HepG2 (cell line): ENCODE measurements around the gene NBEAL2. TPM values are rescaled to one million over a fixed set of nuclear protein-coding genes. Genes with fewer than 3 reads are reported as not detected.
A peak's percentile ranks its signal among the peaks of the same experiment; 100 is the strongest.

Experiments used
- ATAC-seq: fragments of 200-7000 bp; cut with Tn5 transposase; 3 replicates; pipeline ENCODE4 v1.9.1; 2020; ENCODE audit warnings: mild to moderate bottlenecking, moderate library complexity
- BruUV-seq: library from RNA; stranded (reverse); fragments of 400-500 nt; replicated peaks from 2 replicates; lab custom pipeline; 2021; lab: Mats Ljungman, UMichigan
- CTCF ChIA-PET: fragments of 300-600 bp; formaldehyde crosslinking; extraction: SDS; loops from one replicate; lab custom pipeline; 2021; ENCODE audit warnings: low total read pairs, inconsistent platforms, low intra/inter-chr PET ratio; lab: Yijun Ruan, JAX
- POLR2A ChIA-PET: fragments of 350-600 bp; sonication (Branson Sonifier 250); formaldehyde crosslinking; loops from one replicate; lab custom pipeline; 2020; ENCODE audit warnings: antibody characterized with exemption, inconsistent platforms; lab: Yijun Ruan, JAX
- DNase-seq: peaks from one replicate; pipeline ENCODE4 v3.0.0-alpha.2; 2015; ENCODE audit warnings: low spot score
- FAIRE-seq: peaks from 3 replicates; lab custom pipeline; 2011; peaks lifted over from hg19 to GRCh38; lab: Jason Lieb, UNC
- H2AFZ ChIP-seq: one replicate; pipeline ENCODE4 v1.6.1; 2011; ENCODE audit warnings: low read length, inconsistent platforms
- H3K27ac ChIP-seq: fragments of 300-600 bp; 3 replicates; pipeline ENCODE4 v1.8.0; 2011; ENCODE audit warnings: mixed run types, mild to moderate bottlenecking, mixed read lengths, low read length, inconsistent platforms; ENCODE audit not compliant: insufficient read depth; ENCODE audit errors: extremely low read length
- H3K27me3 ChIP-seq, 2 experiments: fragments of 200-600 bp in 1 of 2; 2 replicates in 1 of 2; 3 replicates in 1 of 2; pipeline versions ENCODE4 v1.6.0 to v1.8.0; 2011; ENCODE audit warnings: low read length in 2 of 2, mild to moderate bottlenecking in 2 of 2, moderate library complexity in 2 of 2, inconsistent platforms in 1 of 2; ENCODE audit not compliant: insufficient read depth in 2 of 2, control insufficient read depth in 1 of 2
- H3K36me3 ChIP-seq, 2 experiments: fragments of 200-600 bp in 1 of 2; replicated peaks in 1 of 2; 2 replicates in 1 of 2; 3 replicates in 1 of 2; pipeline versions ENCODE4 v1.5.1 to v1.8.0; 2011; ENCODE audit warnings: low read length in 2 of 2, inconsistent platforms in 1 of 2; ENCODE audit not compliant: insufficient read depth in 2 of 2, control insufficient read depth in 1 of 2
- H3K4me1 ChIP-seq: 2 replicates; pipeline ENCODE4 v1.5.1; 2012; ENCODE audit warnings: low read length, inconsistent platforms; ENCODE audit not compliant: insufficient read depth
- H3K4me2 ChIP-seq: 2 replicates; pipeline ENCODE4 v1.6.0; 2011; ENCODE audit warnings: low read depth, low read length, inconsistent platforms
- H3K4me3 ChIP-seq, 3 experiments: fragments of 200-600 bp in 1 of 3; sonication (generic), shearing (Covaris generic) in 1 of 3; replicated peaks in 1 of 3; 2 replicates each; pipeline ENCODE4 v1.5.1; 2011 to 2016; ENCODE audit warnings: low read length in 3 of 3, inconsistent platforms in 2 of 3, low read depth in 2 of 3, mild to moderate bottlenecking in 2 of 3, control low read depth in 1 of 3, mixed read lengths in 1 of 3; ENCODE audit not compliant: insufficient read depth in 1 of 3
- H3K79me2 ChIP-seq: one replicate; pipeline ENCODE4 v1.6.1; 2011; ENCODE audit warnings: low read length, inconsistent platforms; ENCODE audit not compliant: insufficient read depth
- H3K9ac ChIP-seq: 2 replicates; pipeline ENCODE4 v1.6.0; 2011; ENCODE audit warnings: mild to moderate bottlenecking, low read depth, low read length, inconsistent platforms; ENCODE audit not compliant: insufficient read depth
- H3K9me3 ChIP-seq: 2 replicates; pipeline ENCODE4 v1.5.1; 2012; ENCODE audit warnings: mild to moderate bottlenecking, low read length
- H4K20me1 ChIP-seq: 2 replicates; pipeline ENCODE4 v1.6.0; 2011; ENCODE audit warnings: inconsistent platforms, mild to moderate bottlenecking, low read length, moderate library complexity; ENCODE audit not compliant: insufficient read depth
- AGO2 ChIP-seq: fragments of 200-400 bp; formaldehyde crosslinking; optimal IDR thresholded peaks from 2 replicates; pipeline ENCODE3; 2017; ENCODE audit warnings: mild to moderate bottlenecking, low read depth, low read length, moderate library complexity
- IRF9 ChIP-seq: sonication (generic); formaldehyde crosslinking; IDR thresholded peaks from 2 replicates; pipeline ENCODE4 v1.8.0; 2022; ENCODE audit warnings: missing genetic modification reagents, mild to moderate bottlenecking, borderline replicate concordance
- MLXIP ChIP-seq: sonication (generic); formaldehyde crosslinking; IDR thresholded peaks from 2 replicates; pipeline ENCODE4 v1.9.0; 2021; ENCODE audit warnings: missing genetic modification reagents, borderline replicate concordance
- RFXAP ChIP-seq: sonication (generic); formaldehyde crosslinking; IDR thresholded peaks from 2 replicates; pipeline ENCODE4 v1.4.0; 2020; ENCODE audit warnings: missing genetic modification reagents, borderline replicate concordance
- TOPORS ChIP-seq: sonication (generic); formaldehyde crosslinking; IDR thresholded peaks from 2 replicates; pipeline ENCODE4 v1.8.0; 2023; ENCODE audit warnings: mild to moderate bottlenecking, missing genetic modification reagents
- TRIM24 ChIP-seq: sonication (generic); formaldehyde crosslinking; IDR thresholded peaks from 2 replicates; pipeline ENCODE4 v1.8.0; 2022; ENCODE audit warnings: mild to moderate bottlenecking, missing genetic modification reagents
- ZMYM3 ChIP-seq: sonication (generic); formaldehyde crosslinking; IDR thresholded peaks from 2 replicates; pipeline ENCODE4 v1.5.1; 2020; ENCODE audit warnings: mild to moderate bottlenecking, missing genetic modification reagents
- ZNF292 ChIP-seq: sonication (generic); formaldehyde crosslinking; IDR thresholded peaks from 2 replicates; pipeline ENCODE4 v1.8.1; 2022; ENCODE audit warnings: mild to moderate bottlenecking, low read depth, missing genetic modification reagents, borderline replicate concordance
- ZNF616 ChIP-seq: sonication (generic); formaldehyde crosslinking; IDR thresholded peaks from 2 replicates; pipeline ENCODE4 v1.5.0; 2020; ENCODE audit warnings: low read depth, mild to moderate bottlenecking, missing genetic modification reagents
- ZNF776 ChIP-seq: sonication (generic); formaldehyde crosslinking; IDR thresholded peaks from 2 replicates; pipeline ENCODE4 v1.4.0; 2020; ENCODE audit warnings: mild to moderate bottlenecking, missing genetic modification reagents
- WGBS: methylation state at CpG from one replicate; pipeline ENCODE4 v1.1.6; 2017; ENCODE audit warnings: low lambda C conversion rate; 5-methylcytosine and 5-hydroxymethylcytosine counted together
- in situ Hi-C: cut with HindIII; loops from 2 replicates; pipeline ENCODE4 v1.10.0; 2017; ENCODE audit warnings: low pct_unique_long_range_greater_than_20kb; ENCODE audit not compliant: extremely low pct_ligation_motif_present
- intact Hi-C: fragments of 100-400 bp; cut with micrococcal nuclease; formaldehyde crosslinking; loops from one replicate; pipeline ENCODE4 v1.10.0; 2022; ENCODE audit not compliant: unreplicated experiment
- polyA plus RNA-seq, 8 experiments: library from polyadenylated mRNA; depleted of rRNA in 3 of 8; stranded (reverse) in 7 of 8; unstranded in 1 of 8; fragments of >200 nt; fragmentation: Illumina TruSeq in 4 of 8; extraction: Trizol in 4 of 8; gene quantifications; 2 replicates each; pipeline versions ENCODE4 v1.2.1 to v1.2.3, GENCODE V29; 2011 to 2016; ENCODE audit warnings: low read depth in 4 of 8, missing spikeins in 1 of 8, mixed read lengths in 1 of 8; ENCODE audit not compliant: insufficient read depth in 1 of 8
- total RNA-seq, 5 experiments: library from RNA; depleted of rRNA; stranded (reverse); fragments of >200 nt; fragmentation: Illumina TruSeq; extraction: Trizol; gene quantifications; 2 replicates each; pipeline ENCODE4 v1.2.3, GENCODE V29; 2016; ENCODE audit warnings: low read depth in 1 of 5
- TF ChIP-seq, protein P1 (sequence below): IDR thresholded peaks from 2 replicates; pipeline ENCODE4 v1.6.1; 2016; ENCODE audit warnings: low read depth, control low read depth

NBEAL2 gene
- total and polyA plus RNA-seq, 2 of the 13 experiments (the other 11 are each of a cell fraction or from before 2014, with no cell fraction given): 9.7 to 12.4 TPM

GRCh38 chr3:46995901-46996562 lies 16.6 kb downstream of the NBEAL2 start:
- intact Hi-C loops: no loop called here

GRCh38 chr3:46996689-46997452 lies 17.4 kb downstream of the NBEAL2 start:
- Histone ChIP-seq H3K27ac (no peak overlapping the region), H2AFZ (no peak overlapping the region), H3K4me2 (no peak overlapping the region), H4K20me1 (no peaks in the 10 kb centered on the region), H3K27me3 (no peaks in the 10 kb centered on the region), H3K36me3 (peaks cover 0 to 2% of the 10 kb centered on the region in 2 experiments; a peak in 2 of 5 replicates), H3K79me2 (no peaks in the 10 kb centered on the region), H3K9me3 (no peaks in the 10 kb centered on the region), H3K4me1 (peaks cover 12% of the 10 kb centered on the region), H3K4me3 (no peak overlapping the region), H3K9ac (no peak overlapping the region)
- no peak for ATAC-seq
- WGBS: 86% methylated on average over 7 of the region's 12 CpGs
- in situ Hi-C loops (no loop called here), intact Hi-C loops (no loop called here)
- ChIA-PET CTCF (no interaction called here), POLR2A (no interaction called here)
- no TSS peak for BruUV-seq
- FAIRE-seq: no peak
- no peak for DNase-seq
- no peak for TF ChIP-seq ZNF616 (CRISPR knock-in tag)
- TF ChIP-seq MLXIP: no peak
- no peak for TF ChIP-seq TOPORS (CRISPR knock-in tag)
- no peak for TF ChIP-seq ZMYM3 (CRISPR knock-in tag)
- no peak for TF ChIP-seq ZNF776
- no peak for TF ChIP-seq ZNF292
- TF ChIP-seq RFXAP (CRISPR knock-in tag): no peak
- no peak for TF ChIP-seq TRIM24
- no peak for TF ChIP-seq IRF9

More at GRCh38 chr3:46995901-46996562, 16.6 kb downstream of the NBEAL2 start:
- FAIRE-seq (no peak), DNase-seq (no peak)
- Histone ChIP-seq H3K4me2 (no peak overlapping the region), H3K27ac (no peak overlapping the region)
- 96% methylated on average over 5 of the region's 22 CpGs for WGBS
- TF ChIP-seq, protein P1, sequence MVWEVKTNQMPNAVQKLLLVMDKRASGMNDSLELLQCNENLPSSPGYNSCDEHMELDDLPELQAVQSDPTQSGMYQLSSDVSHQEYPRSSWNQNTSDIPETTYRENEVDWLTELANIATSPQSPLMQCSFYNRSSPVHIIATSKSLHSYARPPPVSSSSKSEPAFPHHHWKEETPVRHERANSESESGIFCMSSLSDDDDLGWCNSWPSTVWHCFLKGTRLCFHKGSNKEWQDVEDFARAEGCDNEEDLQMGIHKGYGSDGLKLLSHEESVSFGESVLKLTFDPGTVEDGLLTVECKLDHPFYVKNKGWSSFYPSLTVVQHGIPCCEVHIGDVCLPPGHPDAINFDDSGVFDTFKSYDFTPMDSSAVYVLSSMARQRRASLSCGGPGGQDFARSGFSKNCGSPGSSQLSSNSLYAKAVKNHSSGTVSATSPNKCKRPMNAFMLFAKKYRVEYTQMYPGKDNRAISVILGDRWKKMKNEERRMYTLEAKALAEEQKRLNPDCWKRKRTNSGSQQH: no peak
- TF ChIP-seq AGO2: peak; percentile 50
- TF ChIP-seq, all 625 proteins: peak for 1
- ATAC-seq: no peak
- H3K27me3 ChIP-seq: no peaks in the 10 kb centered on the region
- in situ Hi-C loops: no loop called here
- no peak overlapping the region for H2AFZ ChIP-seq
- H3K4me1 ChIP-seq: peaks cover 12% of the 10 kb centered on the region
- H3K9me3 ChIP-seq: no peaks in the 10 kb centered on the region
- no peak overlapping the region for H3K9ac ChIP-seq
- no TSS peak for BruUV-seq
- H3K79me2 ChIP-seq: no peaks in the 10 kb centered on the region
- ChIA-PET POLR2A (no interaction called here), CTCF (no interaction called here)
- H3K36me3 ChIP-seq: no peaks in the 10 kb centered on the region
- H3K4me3 ChIP-seq: no peak overlapping the region
- no peaks in the 10 kb centered on the region for H4K20me1 ChIP-seq
